Measurements from ENCODE around the gene ABHD16B.

- no peak for TF ChIP-seq CTCF (conservative IDR thresholded peaks at IDR 0.05 in 1 of 2, IDR thresholded peaks at IDR 0.05 in 1 of 2; ENCODE audit: extremely low read depth in 1 of 2, insufficient read depth in 1 of 2, low read depth in 1 of 2, low read length in 2 of 2)
- no peak for TF ChIP-seq EZH2 (IDR thresholded peaks at IDR 0.05; ENCODE audit: borderline replicate concordance, low read length)
Measured at GRCh38 chr20:63861365-63861934, at the start of gene ABHD16B.
